M059J (cell line): ENCODE measurements around the gene TPPP3. TPM values are rescaled to one million over a fixed set of nuclear protein-coding genes. Genes with fewer than 3 reads are reported as not detected.
"Not testable (repeated sequence)": the region's sequence is repeated elsewhere in the genome, so short reads cannot be mapped to it uniquely, and the experiment has no call there.

Source experiments
- DNase-seq: peaks from one replicate; pipeline ENCODE4 v3.0.0-alpha.2; 2012; ENCODE audit warnings: low read depth
- total RNA-seq: library from RNA; depleted of rRNA; stranded (reverse); fragments of >200 nt; shearing (Covaris generic); gene quantifications from 2 replicates; pipeline ENCODE4 v1.2.3, GENCODE V29; 2014

The TPPP3 gene
- total RNA-seq, 1 experiment from 2014 or later: 0.69 TPM

DNA sequence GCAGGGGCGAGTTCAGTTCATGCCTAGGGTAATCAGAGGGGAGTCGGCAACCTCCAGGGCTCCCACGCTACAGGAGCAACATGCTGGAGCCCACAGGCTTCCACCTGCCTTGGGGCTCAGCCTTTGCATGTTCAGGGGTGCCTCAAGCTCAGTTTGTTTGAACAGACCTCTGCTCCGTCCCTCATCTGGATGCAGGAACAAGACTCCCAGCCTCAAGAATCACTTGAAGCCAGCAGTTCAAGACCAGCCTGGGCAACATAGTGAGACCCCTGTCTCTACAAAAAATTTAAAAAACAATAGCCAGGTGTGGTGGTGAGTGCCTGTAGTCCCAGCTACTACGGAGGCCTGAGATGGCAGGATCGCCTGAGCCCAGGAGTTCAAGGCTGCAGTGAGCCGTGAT lies 32.7 kb upstream of the TPPP3 start:
- no peak for DNase-seq

- no peak for DNase-seq
Observed at GRCh38 chr16:67425580-67425979, 32.3 kb upstream of the TPPP3 start.

- DNase-seq: no peak
Observed at GRCh38 chr16:67425061-67425460, 31.8 kb upstream of the TPPP3 start.

DNA sequence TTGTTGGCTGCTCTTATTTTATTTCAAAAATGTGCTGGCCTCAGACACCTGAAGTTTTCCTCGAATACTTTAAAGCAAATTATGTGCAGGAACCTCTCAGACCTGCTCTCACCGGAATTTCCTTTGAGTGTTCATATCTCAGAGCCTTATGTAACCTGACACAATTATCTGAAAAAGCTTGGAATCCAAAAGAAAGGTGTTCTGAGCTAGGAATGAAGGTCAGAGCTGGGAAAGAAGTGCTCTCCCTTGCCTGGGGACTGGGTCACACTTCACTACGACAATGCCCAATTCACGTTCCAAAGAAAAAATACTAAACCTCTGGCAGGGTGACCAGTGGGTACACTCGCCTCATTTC lies 30.9 kb upstream of the TPPP3 start:
- no peak for DNase-seq

DNA sequence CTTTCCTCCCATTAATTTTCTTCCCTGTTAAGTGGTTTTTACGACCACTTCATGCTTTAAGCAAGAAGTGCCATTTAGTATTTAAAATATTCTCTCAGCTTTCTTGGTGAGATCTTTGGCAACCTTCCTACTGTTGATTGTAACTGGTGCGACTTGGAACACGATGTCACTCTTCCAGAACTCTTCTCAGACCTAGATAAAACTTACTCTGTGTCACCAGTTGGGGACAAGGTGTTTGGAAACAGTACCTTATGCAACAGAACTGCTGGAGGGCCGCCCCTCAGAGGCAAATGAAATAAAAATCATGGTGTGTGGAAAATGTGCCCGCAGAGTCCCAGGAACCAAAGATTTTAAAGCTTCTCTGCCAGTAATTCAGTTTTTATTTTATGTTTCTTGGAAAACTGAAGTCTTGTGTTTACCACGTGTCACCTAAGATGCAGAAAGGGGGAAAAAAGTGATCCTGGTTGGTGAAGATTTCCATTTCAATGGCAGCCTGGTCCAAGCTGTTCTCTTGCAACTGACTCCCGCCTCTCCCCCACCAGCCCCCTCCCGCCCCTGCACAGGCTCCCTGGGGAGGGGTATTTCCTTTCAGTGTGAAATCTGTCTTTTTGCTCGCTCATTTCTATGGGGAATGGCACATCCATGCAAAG lies 30.4 kb upstream of the TPPP3 start:
- DNase-seq: no peak

DNA sequence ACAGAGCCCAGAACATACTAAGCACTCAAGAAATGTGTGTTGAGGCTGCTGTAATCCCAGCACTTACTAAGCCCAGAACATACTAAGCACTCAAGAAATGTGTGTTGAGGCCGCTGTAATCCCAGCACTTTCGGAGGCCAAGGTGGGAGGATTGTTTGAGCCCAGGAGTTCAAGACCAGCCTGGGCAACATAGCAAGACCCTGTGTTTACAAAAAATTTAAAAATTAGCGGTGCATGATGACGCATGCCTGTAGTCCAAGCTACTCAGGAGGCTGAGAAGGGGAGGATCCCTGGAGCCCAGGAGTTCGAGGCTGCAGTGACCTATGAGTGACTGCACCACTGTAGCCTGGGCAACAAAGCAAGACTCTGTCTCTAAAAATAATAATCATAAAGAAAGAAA lies 29.7 kb upstream of the TPPP3 start:
- DNase-seq: no peak

DNA sequence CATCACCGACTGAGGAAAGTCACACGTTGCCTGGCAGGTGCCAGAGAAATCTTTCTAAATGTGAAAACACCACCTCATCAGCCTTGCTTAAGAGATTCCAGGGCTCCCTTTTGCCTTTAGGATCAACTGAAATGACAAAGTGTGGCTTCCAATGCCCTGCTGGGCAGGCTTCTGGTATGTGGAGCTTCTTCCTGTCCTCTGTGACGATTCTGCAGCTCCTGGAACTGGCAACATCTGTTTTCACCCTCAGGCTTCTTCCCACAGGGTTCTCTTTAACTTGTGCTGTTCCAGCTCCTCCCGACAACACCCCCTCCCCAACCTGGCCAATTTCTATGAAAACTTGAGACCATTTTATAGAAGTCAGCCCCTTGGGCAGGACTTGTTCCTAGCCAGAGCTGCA lies 27.7 kb upstream of the TPPP3 start:
- no peak for DNase-seq

- no peak for DNase-seq
Observed at GRCh38 chr16:67419931-67420330, 26.6 kb upstream of the TPPP3 start.

GRCh38 chr16:67419502-67419901 lies 26.2 kb upstream of the TPPP3 start:
- peak; percentile 48 for DNase-seq

- DNase-seq: no peak
Observed at GRCh38 chr16:67417333-67418061, 24.2 kb upstream of the TPPP3 start.

DNA sequence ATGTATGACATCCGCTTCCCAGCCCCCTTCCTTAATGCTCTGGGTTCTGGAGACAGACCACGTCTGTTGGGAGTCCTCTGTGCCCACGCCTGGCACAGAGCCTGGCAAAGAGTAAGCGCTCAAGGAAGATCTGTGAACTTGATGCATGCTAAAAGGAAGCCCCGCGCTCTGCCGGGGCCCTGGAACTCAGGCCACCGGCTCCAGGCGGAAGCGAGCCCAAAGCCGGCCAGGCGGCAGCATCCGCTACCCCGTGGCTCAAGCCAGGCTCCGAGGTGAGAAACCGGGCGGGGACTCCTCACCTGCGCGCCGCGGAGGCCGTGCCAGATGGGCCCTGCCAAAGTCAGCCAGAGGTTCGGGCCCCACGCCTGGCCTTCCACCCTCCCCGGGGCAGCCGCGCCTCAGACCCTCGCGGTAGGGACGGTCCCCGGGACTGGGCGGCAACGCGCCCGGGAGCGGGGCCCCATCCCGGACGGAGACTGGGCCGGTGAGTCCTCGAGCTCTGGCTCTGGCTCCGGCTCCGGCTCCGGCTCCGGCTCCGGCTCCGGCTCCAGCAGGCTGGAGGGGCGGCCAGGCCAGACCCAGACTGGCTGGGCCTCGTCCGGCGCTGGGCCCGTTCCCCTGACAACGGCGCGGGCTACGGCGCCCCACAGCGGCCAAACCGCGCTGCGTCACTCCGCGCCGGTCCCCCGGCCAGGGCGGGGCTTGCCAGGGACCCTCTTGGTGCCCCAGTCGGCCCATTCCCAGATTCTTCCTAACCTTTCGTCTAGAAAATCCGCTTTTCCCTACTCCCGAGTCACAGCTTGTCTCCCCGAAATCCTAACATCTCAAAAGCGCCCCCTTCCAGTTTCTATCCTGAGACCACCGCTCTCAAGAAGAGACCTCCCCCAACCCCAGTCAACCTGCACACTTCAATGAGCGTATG lies 22.8 kb upstream of the TPPP3 start, which contains the start of gene ZDHHC1:
Gene ZDHHC1, minus strand, starts transcription at position 606 of the 922 bp plus-strand sequence. CDS start 8,702 bp downstream, outside the sequence.
- DNase-seq: peak; percentile 51

DNA sequence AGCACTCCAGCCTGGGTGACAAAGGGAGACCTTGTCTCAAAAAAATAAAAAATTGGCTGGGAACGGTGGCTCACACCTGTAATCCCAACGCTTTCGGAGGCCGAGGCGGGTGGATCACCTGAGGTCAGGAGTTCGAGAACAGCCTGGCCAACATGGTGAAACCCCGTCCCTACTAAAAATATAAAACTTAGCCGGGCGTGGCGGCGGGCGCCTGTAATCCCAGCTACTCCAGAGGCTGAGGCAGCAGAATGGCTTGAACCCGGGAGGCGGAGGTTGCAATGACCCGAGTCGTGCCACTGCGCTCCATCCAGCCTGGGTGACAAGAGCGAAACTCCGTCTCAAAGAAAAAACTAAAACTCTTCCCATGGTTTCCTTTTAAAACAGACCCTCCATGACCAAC lies 22.1 kb upstream of the TPPP3 start:
- not testable (repeated sequence) for DNase-seq

DNA sequence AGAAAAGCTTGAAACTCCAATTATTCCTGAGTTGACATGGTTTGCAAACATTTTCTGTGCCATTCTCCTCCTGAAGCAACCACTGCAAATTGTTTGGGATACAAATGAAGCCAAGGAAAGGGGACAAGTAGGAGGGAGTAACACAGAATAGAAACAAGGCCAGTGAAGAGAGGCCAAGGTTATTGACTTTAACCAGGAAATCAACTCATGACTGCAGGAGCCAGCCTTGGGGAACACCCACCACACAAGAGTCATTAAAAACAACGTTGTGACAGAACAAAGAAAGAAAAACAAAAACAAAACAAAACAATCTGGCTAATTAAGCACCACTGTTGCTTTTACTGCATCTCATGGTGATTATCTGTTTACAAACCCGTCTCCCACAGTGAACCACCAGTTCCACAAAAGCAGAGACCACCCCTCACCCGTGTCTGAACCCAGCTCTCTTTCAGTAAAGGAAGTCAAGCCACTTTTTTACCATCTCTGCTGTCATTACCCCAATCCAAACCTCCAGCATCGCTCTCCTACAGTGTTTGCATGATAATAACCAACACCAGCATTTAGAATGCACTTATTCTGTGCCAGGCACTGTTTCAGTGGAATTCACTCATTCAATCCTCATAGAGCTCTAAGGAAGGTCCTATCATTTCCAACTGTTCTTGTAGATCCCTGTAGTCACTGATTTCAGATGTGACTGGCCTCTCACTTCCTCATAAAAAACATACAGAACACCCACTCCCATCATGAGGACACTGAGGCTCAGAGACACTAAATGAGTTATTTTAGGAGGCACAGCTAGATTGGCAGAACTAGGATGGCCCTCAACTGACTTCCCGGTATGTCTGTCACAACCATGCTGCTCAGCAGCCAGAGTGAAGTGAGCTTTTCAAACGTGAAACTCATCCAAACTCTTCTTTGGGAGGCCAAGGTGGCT lies 20.9 kb upstream of the TPPP3 start:
- DNase-seq: no peak

GRCh38 chr16:67412294-67412693 lies 19.0 kb upstream of the TPPP3 start:
- DNase-seq: no peak

DNA sequence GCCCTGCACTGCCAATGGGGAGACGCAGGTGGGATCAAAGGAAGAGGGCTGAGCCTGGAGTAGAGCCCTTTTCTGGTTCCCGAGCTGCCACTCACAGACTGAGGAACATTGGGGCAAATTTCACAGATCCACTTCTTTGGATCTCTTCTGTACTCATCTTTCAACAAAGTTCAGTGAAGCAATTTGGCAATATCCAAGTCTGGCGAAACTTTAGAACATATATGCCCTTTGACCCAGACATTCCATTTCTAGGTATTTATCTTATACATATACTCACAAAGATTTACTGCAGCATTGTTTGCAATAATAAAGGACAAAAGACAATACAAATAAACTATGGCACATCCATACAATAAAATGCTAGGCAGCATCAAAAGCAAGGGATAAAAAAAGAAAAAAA lies 18.0 kb upstream of the TPPP3 start:
- no peak for DNase-seq

GRCh38 chr16:67409631-67410030 lies 16.3 kb upstream of the TPPP3 start:
- no peak for DNase-seq

DNA sequence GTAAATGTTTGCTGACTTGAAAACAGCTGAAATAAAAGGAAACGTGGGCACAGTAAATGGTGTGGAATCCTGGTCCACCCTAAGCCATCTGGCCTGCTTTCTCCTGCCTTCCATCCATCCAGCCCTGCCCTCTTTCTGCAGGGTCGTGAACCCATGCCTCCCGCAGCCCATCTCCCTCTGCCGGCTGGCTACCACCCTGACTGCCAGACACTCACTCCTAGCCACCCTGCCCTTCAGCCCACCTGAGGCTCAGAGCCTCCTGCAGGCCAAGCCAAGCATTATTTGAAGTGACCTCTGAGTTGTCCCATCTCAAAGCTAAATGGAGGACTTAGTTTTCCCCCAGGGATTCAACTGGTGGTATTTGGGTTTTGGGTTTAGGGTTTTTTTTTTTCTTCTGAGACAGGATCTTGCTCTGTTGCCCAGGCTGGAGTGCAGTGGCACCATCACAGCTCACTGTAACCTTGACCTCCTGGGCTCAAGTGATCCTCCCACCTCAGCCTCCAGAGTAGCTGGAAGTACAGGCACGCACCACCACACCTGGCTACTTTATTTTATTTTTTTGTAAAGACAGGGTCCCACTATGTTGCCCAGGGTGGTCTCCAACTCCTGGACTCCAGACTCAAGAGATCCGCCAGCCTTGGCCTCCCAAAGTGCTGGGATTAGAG lies 14.6 kb upstream of the TPPP3 start:
- DNase-seq: no peak

GRCh38 chr16:67407176-67407787 lies 14.0 kb upstream of the TPPP3 start:
- no peak for DNase-seq

DNA sequence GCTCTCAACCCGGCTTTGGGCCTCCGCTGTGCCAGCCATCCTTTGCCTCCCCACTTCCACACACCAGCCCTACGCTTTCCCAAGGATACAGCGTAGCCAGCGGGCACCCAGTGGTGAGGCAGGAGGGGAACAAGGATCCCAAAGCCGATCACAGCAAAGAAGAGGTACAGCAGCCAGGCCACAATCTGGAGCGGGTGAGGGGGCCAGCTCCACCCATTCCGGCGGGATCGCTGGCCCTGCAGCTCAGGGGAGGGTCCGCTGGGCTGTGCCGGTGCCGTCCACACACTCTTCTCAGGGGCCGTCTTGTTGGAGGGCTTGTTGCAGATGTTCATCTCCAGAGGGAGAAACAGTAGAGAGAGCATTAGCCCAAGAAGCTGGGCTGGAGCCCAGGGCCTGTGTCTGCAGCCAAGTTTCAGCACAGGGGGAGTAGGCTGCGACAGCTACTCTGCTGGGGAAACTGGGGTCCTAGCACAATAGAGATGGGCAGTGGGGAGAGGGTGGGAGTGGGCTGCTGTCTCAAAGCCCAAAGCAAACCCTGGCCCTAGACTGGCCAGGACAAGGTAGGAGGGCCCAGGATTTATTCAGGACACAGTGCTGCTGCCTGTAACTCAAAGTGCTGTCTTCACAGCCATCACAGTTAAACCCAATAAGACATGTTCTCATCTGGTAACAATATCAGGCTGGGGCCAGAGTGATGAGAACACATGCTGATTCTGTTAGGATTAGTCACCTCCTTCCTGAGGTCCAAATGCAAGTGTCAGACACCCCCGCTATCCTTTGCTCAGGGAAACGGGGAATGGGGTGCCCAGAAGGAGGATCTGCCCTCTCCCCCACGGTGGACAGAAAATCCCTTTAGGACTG lies 13.0 kb upstream of the TPPP3 start:
- peak; percentile 60 for DNase-seq
